ENCODE results near the gene CMTM2.
"Not testable (repeated sequence)": the region's sequence is repeated elsewhere in the genome, so short reads cannot be mapped to it uniquely, and the experiment has no call there.

Gene CMTM2

DNA sequence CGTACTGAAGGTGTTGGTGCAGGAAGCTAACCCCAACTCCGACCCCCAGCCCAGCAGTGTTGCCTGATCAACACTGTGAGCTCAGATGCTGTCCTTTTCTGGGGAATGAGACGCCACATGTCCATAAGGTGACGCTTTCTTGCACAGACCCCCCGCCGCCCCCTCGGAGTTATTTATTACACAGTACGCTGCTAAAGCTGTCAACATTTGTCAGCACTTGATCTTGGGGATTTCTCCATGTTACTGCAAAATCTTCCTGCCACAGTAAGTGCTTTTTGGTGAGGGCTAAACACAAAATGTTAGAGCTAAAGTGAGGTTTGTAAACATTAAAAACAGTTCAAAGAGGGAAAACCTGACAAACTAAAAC lies 41.1 kb downstream of the CMTM2 start:
- no peak overlapping the region for H3K27ac ChIP-seq
- TF ChIP-seq, protein P1, sequence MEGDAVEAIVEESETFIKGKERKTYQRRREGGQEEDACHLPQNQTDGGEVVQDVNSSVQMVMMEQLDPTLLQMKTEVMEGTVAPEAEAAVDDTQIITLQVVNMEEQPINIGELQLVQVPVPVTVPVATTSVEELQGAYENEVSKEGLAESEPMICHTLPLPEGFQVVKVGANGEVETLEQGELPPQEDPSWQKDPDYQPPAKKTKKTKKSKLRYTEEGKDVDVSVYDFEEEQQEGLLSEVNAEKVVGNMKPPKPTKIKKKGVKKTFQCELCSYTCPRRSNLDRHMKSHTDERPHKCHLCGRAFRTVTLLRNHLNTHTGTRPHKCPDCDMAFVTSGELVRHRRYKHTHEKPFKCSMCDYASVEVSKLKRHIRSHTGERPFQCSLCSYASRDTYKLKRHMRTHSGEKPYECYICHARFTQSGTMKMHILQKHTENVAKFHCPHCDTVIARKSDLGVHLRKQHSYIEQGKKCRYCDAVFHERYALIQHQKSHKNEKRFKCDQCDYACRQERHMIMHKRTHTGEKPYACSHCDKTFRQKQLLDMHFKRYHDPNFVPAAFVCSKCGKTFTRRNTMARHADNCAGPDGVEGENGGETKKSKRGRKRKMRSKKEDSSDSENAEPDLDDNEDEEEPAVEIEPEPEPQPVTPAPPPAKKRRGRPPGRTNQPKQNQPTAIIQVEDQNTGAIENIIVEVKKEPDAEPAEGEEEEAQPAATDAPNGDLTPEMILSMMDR (conservative IDR thresholded peaks at IDR 0.05) = no peak

DNA sequence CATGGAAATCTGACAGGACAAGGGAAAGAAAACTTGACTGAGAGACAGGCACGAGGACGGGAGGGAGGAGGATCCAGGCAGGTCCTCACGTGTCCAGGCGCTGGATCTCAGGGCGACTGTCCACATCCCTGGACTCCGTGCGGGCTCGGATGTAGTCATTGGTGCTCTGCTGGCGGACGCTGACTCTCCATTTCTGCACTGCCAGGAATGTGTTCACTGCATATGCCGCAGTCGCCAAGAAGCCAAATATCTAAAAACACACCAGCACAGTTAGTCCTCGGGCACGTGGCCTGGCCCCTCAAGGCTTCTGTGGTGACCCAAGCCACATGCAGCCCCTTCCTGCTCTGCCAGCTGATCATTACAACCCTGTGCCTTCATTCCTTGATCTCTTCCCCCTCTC lies 42.7 kb downstream of the CMTM2 start:
- no peak overlapping the region for H3K27ac ChIP-seq
- TF ChIP-seq, protein P1 (conservative IDR thresholded peaks at IDR 0.05) = no peak

DNA sequence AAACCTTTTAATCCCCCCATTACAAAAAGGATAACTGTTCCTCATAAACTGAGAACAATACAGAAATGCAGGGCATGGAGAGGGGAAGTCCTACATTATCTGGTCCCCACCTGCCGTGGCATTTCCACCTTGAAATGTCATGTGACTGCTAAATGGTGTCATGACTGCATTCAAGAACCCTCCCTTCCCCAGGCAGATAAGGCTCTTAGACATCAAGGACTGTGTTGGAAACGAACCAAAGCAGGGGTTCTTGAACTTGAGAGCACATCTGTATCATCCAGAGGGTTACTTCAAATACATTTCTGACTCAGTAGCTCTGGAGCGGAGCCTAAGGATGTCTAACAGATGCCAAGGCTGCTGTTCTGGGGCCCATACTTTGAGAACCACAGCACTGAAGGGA lies 43.6 kb downstream of the CMTM2 start:
- TF ChIP-seq, protein P1 (conservative IDR thresholded peaks at IDR 0.05) = no peak
- H3K27ac ChIP-seq = no peak overlapping the region

DNA sequence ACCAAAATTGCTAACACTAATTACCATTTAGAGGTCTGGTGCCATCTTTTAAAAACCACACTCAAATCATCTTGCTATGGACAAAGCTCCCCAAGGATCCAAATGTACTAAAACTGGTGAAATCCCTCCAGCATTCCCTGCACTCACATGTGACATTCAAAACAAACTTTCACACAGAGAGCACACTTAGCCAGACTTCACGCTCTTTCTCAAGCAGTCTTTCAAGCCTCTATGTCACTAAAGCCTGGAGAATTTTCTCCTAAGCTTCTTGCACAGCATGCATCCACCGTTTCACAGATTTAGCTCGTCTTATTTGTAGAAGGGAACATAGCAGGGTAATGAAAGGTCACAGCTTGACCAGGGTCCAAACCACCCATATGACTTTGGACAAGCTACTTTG lies 44.5 kb downstream of the CMTM2 start:
- H3K27ac ChIP-seq = no peak overlapping the region
- TF ChIP-seq, protein P1 (conservative IDR thresholded peaks at IDR 0.05) = no peak

DNA sequence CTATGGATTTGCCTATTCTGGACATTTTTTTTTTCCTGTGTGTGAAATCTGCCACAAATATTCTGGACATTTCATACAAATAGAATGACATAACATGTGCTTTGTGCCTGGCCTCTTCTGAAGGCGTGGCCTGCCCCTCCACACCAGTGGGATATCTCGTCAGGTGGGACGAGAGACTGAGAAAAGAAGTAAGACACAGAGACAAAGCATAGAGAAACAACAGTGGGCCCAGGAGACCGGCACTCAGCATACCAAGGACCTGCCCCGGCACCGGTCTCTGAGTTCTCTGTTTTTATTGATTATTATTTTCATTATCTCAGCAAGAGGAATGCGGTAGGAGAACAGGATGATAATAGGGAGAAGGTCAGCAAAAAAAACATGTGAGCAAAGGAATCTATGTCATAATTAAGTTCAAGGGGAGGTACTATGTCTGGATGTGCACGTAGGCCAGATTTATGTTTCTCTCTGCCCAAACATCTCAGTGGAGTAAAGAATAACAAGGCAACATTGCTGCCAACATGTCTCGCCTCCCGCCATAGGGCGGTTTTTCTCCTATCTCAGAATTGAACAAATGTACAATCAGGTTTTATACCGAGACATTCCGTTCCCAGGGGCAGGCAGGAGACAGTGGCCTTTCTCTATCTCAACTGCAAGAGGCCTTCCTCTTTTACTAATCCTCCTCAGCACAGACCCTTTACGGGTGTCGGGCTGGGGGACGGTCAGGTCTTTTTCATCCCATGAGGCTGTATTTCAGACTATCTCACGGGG lies 48.5 kb downstream of the CMTM2 start:
- H3K27ac ChIP-seq = not testable (repeated sequence)

DNA sequence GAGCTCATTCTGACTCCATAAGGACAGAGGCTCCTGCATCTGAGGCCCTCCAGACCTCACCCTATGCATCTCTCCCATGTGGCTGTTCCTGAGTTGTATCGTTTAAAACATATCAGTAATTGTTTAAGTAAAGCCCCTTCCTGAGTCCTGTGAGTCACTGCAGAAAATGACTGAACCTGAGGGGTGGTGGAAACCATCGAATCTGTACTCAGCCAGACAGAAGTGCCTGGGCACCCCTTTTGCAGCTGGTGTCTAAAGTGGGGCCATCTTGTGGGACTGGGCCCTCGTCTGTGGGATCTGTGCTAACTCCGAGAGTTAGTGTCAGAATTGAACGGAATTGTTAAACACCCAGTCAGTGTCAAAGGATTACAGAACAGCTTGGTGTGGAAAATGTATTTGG lies 50.6 kb downstream of the CMTM2 start:
- TF ChIP-seq, protein P1 (conservative IDR thresholded peaks at IDR 0.05) = no peak
- no peak overlapping the region for H3K27ac ChIP-seq

DNA sequence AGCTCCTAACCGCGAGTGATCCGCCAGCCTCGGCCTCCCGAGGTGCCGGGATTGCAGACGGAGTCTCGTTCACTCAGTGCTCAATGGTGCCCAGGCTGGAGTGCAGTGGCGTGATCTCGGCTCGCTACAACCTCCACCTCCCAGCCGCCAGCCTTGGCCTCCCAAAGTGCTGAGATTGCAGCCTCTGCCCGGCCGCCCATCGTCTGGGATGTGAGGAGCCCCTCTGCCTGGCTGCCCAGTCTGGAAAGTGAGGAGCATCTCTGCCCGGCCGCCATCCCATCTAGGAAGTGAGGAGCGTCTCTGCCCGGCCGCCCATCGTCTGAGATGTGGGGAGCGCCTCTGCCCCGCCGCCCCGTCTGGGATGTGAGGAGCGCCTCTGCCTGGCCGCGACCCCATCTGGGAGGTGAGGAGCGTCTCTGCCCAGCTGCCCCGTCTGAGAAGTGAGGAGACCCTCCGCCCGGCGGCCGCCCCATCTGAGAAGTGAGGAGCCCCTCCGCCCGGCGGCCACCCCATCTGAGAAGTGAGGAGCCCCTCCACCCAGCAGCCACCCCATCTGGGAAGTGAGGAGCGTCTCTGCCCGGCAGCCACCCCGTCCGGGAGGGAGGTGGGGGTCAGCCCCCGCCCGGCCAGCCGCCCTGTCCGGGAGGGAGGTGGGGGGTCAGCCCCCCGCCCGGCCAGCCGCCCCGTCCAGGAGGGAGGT lies 51.4 kb downstream of the CMTM2 start:
- not testable (repeated sequence) for H3K27ac ChIP-seq

DNA sequence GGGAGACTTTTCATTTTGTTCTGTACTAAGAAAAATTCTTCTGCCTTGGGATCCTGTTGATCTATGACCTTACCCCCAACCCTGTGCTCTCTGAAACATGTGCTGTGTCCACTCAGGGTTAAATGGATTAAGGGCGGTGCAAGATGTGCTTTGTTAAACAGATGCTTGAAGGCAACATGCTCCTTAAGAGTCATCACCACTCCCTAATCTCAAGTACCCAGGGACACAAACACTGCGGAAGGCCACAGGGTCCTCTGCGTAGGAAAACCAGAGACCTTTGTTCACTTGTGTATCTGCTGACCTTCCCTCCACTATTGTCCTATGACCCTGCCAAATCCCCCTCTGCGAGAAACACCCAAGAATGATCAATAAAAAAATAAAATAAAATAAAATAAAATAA lies 52.3 kb downstream of the CMTM2 start:
- H3K27ac ChIP-seq = not testable (repeated sequence)

DNA sequence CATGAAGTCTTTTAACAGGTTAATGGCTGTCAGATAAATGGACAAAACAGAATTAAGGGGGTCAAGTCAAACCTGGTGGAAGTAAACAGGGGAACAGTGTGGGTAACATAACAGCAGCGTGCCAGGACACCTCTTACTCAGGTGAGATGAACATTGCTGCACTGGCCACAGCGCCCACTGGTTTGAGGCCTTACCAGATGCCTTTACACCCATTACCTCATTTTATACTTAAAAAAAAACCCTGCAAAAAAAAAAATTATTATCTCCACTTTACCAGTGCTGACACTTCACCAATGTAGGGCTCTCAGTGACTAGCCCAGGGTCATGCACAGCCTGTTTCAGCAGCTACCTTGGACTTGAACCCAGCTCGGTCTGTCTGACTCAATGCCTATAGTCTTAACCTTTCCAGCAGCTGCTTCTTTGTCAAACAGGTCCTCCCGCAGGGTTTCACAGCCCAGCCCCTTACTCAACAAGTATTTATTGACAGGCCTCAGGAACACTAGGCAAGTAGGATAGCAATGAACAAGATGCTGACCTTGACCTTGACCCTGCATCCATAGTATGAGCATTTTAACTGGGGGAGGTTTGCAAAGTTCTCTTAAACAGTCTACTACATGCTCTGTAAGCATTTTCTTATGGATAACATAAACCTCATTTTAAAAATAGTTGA lies 55.4 kb downstream of the CMTM2 start:
- TF ChIP-seq, protein P1 (conservative IDR thresholded peaks at IDR 0.05) = no peak
- H3K27ac ChIP-seq = no peak overlapping the region
